A673 (cell line): ENCODE measurements around the gene RABGAP1L.

ENCODE experiments used
- EZH2 ChIP-seq: fragments of 200-600 bp; sonication (generic); IDR thresholded peaks from 2 replicates; pipeline ENCODE4 v1.6.1; 2017; ENCODE audit warnings: borderline replicate concordance, low read depth, mild to moderate bottlenecking, mixed read lengths, antibody characterized with exemption, low read length; ENCODE audit not compliant: poor library complexity, severe bottlenecking
- TF ChIP-seq, protein P1 (sequence below): fragments of 300-800, 200-600 bp; sonication (generic); conservative IDR thresholded peaks from 2 replicates; pipeline ENCODE4 v1.5.1; 2017; ENCODE audit warnings: low read depth, mild to moderate bottlenecking, antibody characterized with exemption, low read length, moderate library complexity, mixed read lengths

DNA sequence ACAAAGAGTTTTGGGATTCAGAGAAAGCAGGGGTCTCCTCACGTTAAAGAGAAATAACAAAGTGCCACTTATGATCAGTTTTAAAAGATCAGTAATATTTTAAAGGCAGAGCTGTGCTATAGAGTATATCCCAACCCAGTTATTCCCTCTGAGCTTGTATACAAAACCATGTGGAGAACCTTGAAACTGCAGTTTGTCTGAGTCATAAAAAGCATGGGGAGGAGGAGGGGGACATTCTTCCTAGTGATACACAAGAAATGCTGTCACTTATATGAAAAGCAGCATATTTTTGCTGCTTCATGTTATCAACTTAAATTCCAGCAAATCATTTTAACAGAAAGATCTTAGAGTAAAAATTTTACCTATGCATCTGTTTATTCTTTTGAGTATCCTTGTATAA is 533.0 kb downstream of the RABGAP1L start:
- TF ChIP-seq, protein P1, sequence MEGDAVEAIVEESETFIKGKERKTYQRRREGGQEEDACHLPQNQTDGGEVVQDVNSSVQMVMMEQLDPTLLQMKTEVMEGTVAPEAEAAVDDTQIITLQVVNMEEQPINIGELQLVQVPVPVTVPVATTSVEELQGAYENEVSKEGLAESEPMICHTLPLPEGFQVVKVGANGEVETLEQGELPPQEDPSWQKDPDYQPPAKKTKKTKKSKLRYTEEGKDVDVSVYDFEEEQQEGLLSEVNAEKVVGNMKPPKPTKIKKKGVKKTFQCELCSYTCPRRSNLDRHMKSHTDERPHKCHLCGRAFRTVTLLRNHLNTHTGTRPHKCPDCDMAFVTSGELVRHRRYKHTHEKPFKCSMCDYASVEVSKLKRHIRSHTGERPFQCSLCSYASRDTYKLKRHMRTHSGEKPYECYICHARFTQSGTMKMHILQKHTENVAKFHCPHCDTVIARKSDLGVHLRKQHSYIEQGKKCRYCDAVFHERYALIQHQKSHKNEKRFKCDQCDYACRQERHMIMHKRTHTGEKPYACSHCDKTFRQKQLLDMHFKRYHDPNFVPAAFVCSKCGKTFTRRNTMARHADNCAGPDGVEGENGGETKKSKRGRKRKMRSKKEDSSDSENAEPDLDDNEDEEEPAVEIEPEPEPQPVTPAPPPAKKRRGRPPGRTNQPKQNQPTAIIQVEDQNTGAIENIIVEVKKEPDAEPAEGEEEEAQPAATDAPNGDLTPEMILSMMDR = no peak
- TF ChIP-seq EZH2 = no peak
